ENCODE data around the gene NEK9.

Gene NEK9

DNA sequence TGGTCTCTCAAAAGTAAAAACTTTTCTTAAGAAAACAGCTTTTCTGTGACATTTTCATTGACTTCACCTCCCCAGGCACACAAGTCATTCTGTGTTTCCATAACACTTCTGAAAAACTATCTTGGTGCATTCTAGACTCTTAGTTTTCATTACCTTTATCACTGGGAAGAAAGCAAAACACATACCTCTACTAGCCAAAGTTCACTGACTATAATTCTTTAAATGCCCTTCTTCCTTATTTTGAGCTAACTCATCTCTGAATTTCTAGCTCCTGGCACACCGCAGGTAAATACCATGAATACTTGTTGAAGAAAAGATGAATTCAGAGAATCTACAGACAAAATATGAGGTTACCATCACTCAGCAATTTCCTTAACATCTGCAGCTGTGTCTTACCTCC is 96.7 kb downstream of the NEK9 start:
- no peak for DNase-seq (ENCODE audit: low spot score)

Data from D341Med (cell line).